Activated T-cell treated with anti-CD3 and anti-CD28 coated beads, Interleukin-2, amount 50 U/mL, for 24 hours (primary cell): ENCODE results near the gene IGLL5.
"Not testable (repeated sequence)": the region's sequence is repeated elsewhere in the genome, so short reads cannot be mapped to it uniquely, and the experiment has no call there.

Experiments used
- DNase-seq: peaks from one replicate; pipeline ENCODE4 v3.0.0-alpha.2; 2020
- H3K27ac Mint-ChIP-seq: 2 replicates; pipeline ENCODE4 v1.8.0; 2020; ENCODE audit warnings: mild to moderate bottlenecking, mixed read lengths
- H3K27me3 Mint-ChIP-seq: 2 replicates; pipeline ENCODE4 v1.8.0; 2020; ENCODE audit warnings: mixed read lengths
- H3K36me3 Mint-ChIP-seq: 2 replicates; pipeline ENCODE4 v1.8.0; 2020; ENCODE audit warnings: low read depth, mixed read lengths
- H3K4me1 Mint-ChIP-seq: 2 replicates; pipeline ENCODE4 v1.8.0; 2020; ENCODE audit warnings: low read depth, mixed read lengths
- H3K4me3 Mint-ChIP-seq: 2 replicates; pipeline ENCODE4 v1.8.0; 2020; ENCODE audit warnings: mild to moderate bottlenecking, moderate library complexity, mixed read lengths
- H3K9me3 Mint-ChIP-seq: 2 replicates; pipeline ENCODE4 v1.8.0; 2020; ENCODE audit warnings: mixed read lengths

IGLL5 gene

GRCh38 chr22:22898411-22898950 lies 10.9 kb downstream of the IGLL5 start:
- H3K4me1 Mint-ChIP-seq, H3K27me3 Mint-ChIP-seq, H3K27ac Mint-ChIP-seq, H3K4me3 Mint-ChIP-seq, H3K36me3 Mint-ChIP-seq, H3K9me3 Mint-ChIP-seq, DNase-seq: not testable (repeated sequence)

- not testable (repeated sequence) for H3K4me1 Mint-ChIP-seq
Observed at GRCh38 chr22:22899342-22900080, 11.9 kb downstream of the IGLL5 start.

GRCh38 chr22:22900527-22901205 lies 13.1 kb downstream of the IGLL5 start:
- not testable (repeated sequence) for H3K4me1 Mint-ChIP-seq, H3K27me3 Mint-ChIP-seq, H3K9me3 Mint-ChIP-seq, H3K4me3 Mint-ChIP-seq, DNase-seq, H3K36me3 Mint-ChIP-seq, H3K27ac Mint-ChIP-seq

More at GRCh38 chr22:22899342-22900080, 11.9 kb downstream of the IGLL5 start:
- H3K9me3 Mint-ChIP-seq, H3K4me3 Mint-ChIP-seq, H3K27ac Mint-ChIP-seq, H3K36me3 Mint-ChIP-seq, H3K27me3 Mint-ChIP-seq, DNase-seq: not testable (repeated sequence)

GRCh38 chr22:22901578-22902218 lies 14.1 kb downstream of the IGLL5 start:
- Mint-ChIP-seq H3K27me3 (no peaks in the 10 kb centered on the region), H3K4me1 (no peaks in the 10 kb centered on the region)

GRCh38 chr22:22902247-22903001 lies 14.8 kb downstream of the IGLL5 start:
- no peaks in the 10 kb centered on the region for H3K4me1 Mint-ChIP-seq
- no peak overlapping the region for H3K27ac Mint-ChIP-seq
- H3K9me3 Mint-ChIP-seq: no peaks in the 10 kb centered on the region
- DNase-seq: no peak
- no peaks in the 10 kb centered on the region for H3K36me3 Mint-ChIP-seq
- no peaks in the 10 kb centered on the region for H3K27me3 Mint-ChIP-seq
- H3K4me3 Mint-ChIP-seq: no peak overlapping the region

More at GRCh38 chr22:22901578-22902218, 14.1 kb downstream of the IGLL5 start:
- no peak overlapping the region for H3K27ac Mint-ChIP-seq
- no peak for DNase-seq
- H3K9me3 Mint-ChIP-seq: no peaks in the 10 kb centered on the region
- H3K4me3 Mint-ChIP-seq: no peak overlapping the region
- no peaks in the 10 kb centered on the region for H3K36me3 Mint-ChIP-seq

- Mint-ChIP-seq H3K27ac (no peak overlapping the region), H3K9me3 (no peaks in the 10 kb centered on the region), H3K27me3 (no peaks in the 10 kb centered on the region), H3K4me3 (no peak overlapping the region), H3K36me3 (no peaks in the 10 kb centered on the region), H3K4me1 (no peaks in the 10 kb centered on the region)
- DNase-seq: no peak
Observed at GRCh38 chr22:22903355-22903777, 15.8 kb downstream of the IGLL5 start.

- H3K4me3 Mint-ChIP-seq, H3K36me3 Mint-ChIP-seq, H3K27me3 Mint-ChIP-seq, H3K27ac Mint-ChIP-seq, DNase-seq, H3K4me1 Mint-ChIP-seq, H3K9me3 Mint-ChIP-seq: not testable (repeated sequence)
Observed at GRCh38 chr22:22903781-22904192, 16.2 kb downstream of the IGLL5 start.

- not testable (repeated sequence) for H3K27me3 Mint-ChIP-seq, DNase-seq, H3K9me3 Mint-ChIP-seq, H3K27ac Mint-ChIP-seq, H3K4me3 Mint-ChIP-seq, H3K36me3 Mint-ChIP-seq, H3K4me1 Mint-ChIP-seq
Observed at GRCh38 chr22:22904736-22905135, 17.1 kb downstream of the IGLL5 start.

GRCh38 chr22:22906391-22906790 lies 18.8 kb downstream of the IGLL5 start:
- H3K36me3 Mint-ChIP-seq, H3K4me1 Mint-ChIP-seq, H3K27ac Mint-ChIP-seq, H3K9me3 Mint-ChIP-seq, DNase-seq, H3K4me3 Mint-ChIP-seq, H3K27me3 Mint-ChIP-seq: not testable (repeated sequence)

- Mint-ChIP-seq H3K4me1 (no peaks in the 10 kb centered on the region), H3K9me3 (no peaks in the 10 kb centered on the region), H3K27me3 (no peaks in the 10 kb centered on the region), H3K36me3 (no peaks in the 10 kb centered on the region), H3K27ac (no peak overlapping the region), H3K4me3 (no peak overlapping the region)
- DNase-seq: no peak
Observed at GRCh38 chr22:22906907-22907550, 19.4 kb downstream of the IGLL5 start.

GRCh38 chr22:22907551-22908494 lies 20.2 kb downstream of the IGLL5 start:
- H3K27me3 Mint-ChIP-seq: no peaks in the 10 kb centered on the region
- H3K27ac Mint-ChIP-seq: no peak overlapping the region
- H3K36me3 Mint-ChIP-seq: no peaks in the 10 kb centered on the region
- DNase-seq: no peak
- H3K9me3 Mint-ChIP-seq: no peaks in the 10 kb centered on the region
- no peak overlapping the region for H3K4me3 Mint-ChIP-seq
- H3K4me1 Mint-ChIP-seq: no peaks in the 10 kb centered on the region

- no peak overlapping the region for H3K27ac Mint-ChIP-seq
- H3K4me1 Mint-ChIP-seq: no peaks in the 10 kb centered on the region
- no peaks in the 10 kb centered on the region for H3K27me3 Mint-ChIP-seq
- DNase-seq: no peak
- no peaks in the 10 kb centered on the region for H3K36me3 Mint-ChIP-seq
- no peaks in the 10 kb centered on the region for H3K9me3 Mint-ChIP-seq
- H3K4me3 Mint-ChIP-seq: no peak overlapping the region
Observed at GRCh38 chr22:22908495-22908861, 20.9 kb downstream of the IGLL5 start.

- Mint-ChIP-seq H3K36me3 (no peaks in the 10 kb centered on the region), H3K4me3 (no peak overlapping the region), H3K27me3 (no peaks in the 10 kb centered on the region), H3K9me3 (no peaks in the 10 kb centered on the region), H3K27ac (no peak overlapping the region), H3K4me1 (no peaks in the 10 kb centered on the region)
- DNase-seq: no peak
Observed at GRCh38 chr22:22908941-22909604, 21.5 kb downstream of the IGLL5 start.
